SK-N-SH (cell line): ENCODE data around the gene SYNJ2BP. TPM values are rescaled to one million over a fixed set of nuclear protein-coding genes. Genes with fewer than 3 reads are reported as not detected.
"Not testable (repeated sequence)": the region's sequence is repeated elsewhere in the genome, so short reads cannot be mapped to it uniquely, and the experiment has no call there.

Source experiments
- CTCF ChIA-PET: fragments of 300-600, 350-600 bp; formaldehyde crosslinking; extraction: SDS; loops from one replicate; lab custom pipeline; 2021; lab: Yijun Ruan, JAX
- POLR2A ChIA-PET: fragments of 350-600 bp; sonication (Branson Sonifier 250); formaldehyde crosslinking; extraction: SDS; loops from one replicate; lab custom pipeline; 2020; ENCODE audit warnings: antibody characterized with exemption, inconsistent platforms; lab: Yijun Ruan, JAX
- DNase-seq: peaks from one replicate; pipeline ENCODE4 v3.0.0; 2012
- H2AFZ ChIP-seq: fragments of 200-600 bp; sonication (generic); 2 replicates; pipeline ENCODE4 v1.8.1; 2016; ENCODE audit warnings: antibody characterized with exemption, mild to moderate bottlenecking, low read depth
- H3F3A ChIP-seq: fragments of 200-600 bp; sonication (generic); replicated peaks from 2 replicates; pipeline ENCODE3; 2016; ENCODE audit warnings: antibody characterized with exemption, mild to moderate bottlenecking; ENCODE audit not compliant: insufficient read depth
- H3K27ac ChIP-seq, 2 experiments: fragments of 200-500 bp in 1 of 2; fragments of 200-600 bp in 1 of 2; sonication (Bioruptor generic) in 1 of 2; sonication (generic), shearing (Covaris generic) in 1 of 2; 2 replicates each; pipeline versions ENCODE4 v1.5.1 to v1.6.1; 2014 to 2016; ENCODE audit warnings: low read depth in 2 of 2, inconsistent platforms in 1 of 2, low read length in 1 of 2, mild to moderate bottlenecking in 1 of 2, mixed read lengths in 1 of 2
- H3K27me3 ChIP-seq: fragments of 200-600 bp; sonication (generic), shearing (Covaris generic); 2 replicates; pipeline ENCODE4 v1.6.1; 2016; ENCODE audit warnings: mixed run types; ENCODE audit not compliant: insufficient read depth
- H3K36me3 ChIP-seq, 2 experiments: fragments of 200-500 bp in 1 of 2; fragments of 200-600 bp in 1 of 2; sonication (Bioruptor generic) in 1 of 2; sonication (generic) in 1 of 2; replicated peaks in 1 of 2; 2 replicates each; pipeline versions ENCODE3 to v1.5.1; 2014 to 2016; ENCODE audit warnings: low read length in 1 of 2, mild to moderate bottlenecking in 1 of 2; ENCODE audit not compliant: insufficient read depth in 2 of 2, control insufficient read depth in 1 of 2
- H3K4me1 ChIP-seq, 2 experiments: fragments of 200-500 bp in 1 of 2; fragments of 200-600 bp in 1 of 2; sonication (Bioruptor generic) in 1 of 2; sonication (generic), shearing (Covaris generic) in 1 of 2; 2 replicates each; pipeline versions ENCODE4 v1.5.1 to v1.6.1; 2014 to 2016; ENCODE audit warnings: low read depth in 1 of 2, low read length in 1 of 2, mixed run types in 1 of 2; ENCODE audit not compliant: insufficient read depth in 2 of 2, control insufficient read depth in 1 of 2
- H3K4me2 ChIP-seq: fragments of 200-600 bp; sonication (generic), shearing (Covaris generic); 2 replicates; pipeline ENCODE4 v1.6.1; 2017; ENCODE audit warnings: mixed run types
- H3K4me3 ChIP-seq, 2 experiments: fragments of 200-500 bp in 1 of 2; fragments of 200-600 bp in 1 of 2; sonication (Bioruptor generic) in 1 of 2; sonication (generic), shearing (Covaris generic) in 1 of 2; 2 replicates each; pipeline versions ENCODE4 v1.5.1 to v1.8.1; 2014 to 2016; ENCODE audit warnings: low read depth in 2 of 2, inconsistent platforms in 1 of 2, low read length in 1 of 2, mild to moderate bottlenecking in 1 of 2, mixed read lengths in 1 of 2, moderate library complexity in 1 of 2
- H3K79me2 ChIP-seq: fragments of 200-600 bp; sonication (generic); 2 replicates; pipeline ENCODE4 v1.8.1; 2017; ENCODE audit warnings: mild to moderate bottlenecking; ENCODE audit not compliant: insufficient read depth
- H3K9ac ChIP-seq: fragments of 200-600 bp; sonication (generic); 2 replicates; pipeline ENCODE4 v1.6.1; 2017; ENCODE audit warnings: mixed run types
- H3K9me2 ChIP-seq: fragments of 200-600 bp; sonication (generic); 2 replicates; pipeline ENCODE4 v1.6.1; 2017; ENCODE audit warnings: mixed run types
- H3K9me3 ChIP-seq: fragments of 200-600 bp; sonication (generic); 2 replicates; pipeline ENCODE4 v1.6.1; 2017; ENCODE audit warnings: mixed run types, mild to moderate bottlenecking, moderate library complexity
- H4K20me1 ChIP-seq: fragments of 200-600 bp; sonication (generic); 2 replicates; pipeline ENCODE4 v1.6.1; 2017; ENCODE audit warnings: mild to moderate bottlenecking, mixed run types; ENCODE audit not compliant: insufficient read depth
- ELF1 ChIP-seq: IDR thresholded peaks from 2 replicates; pipeline ENCODE4 v1.4.0; 2012
- EP300 ChIP-seq, 2 experiments: IDR thresholded peaks; 2 replicates each; pipeline versions ENCODE4 v1.4.0 to v1.6.1; 2012; ENCODE audit warnings: borderline replicate concordance in 1 of 2, low read depth in 1 of 2, low read length in 1 of 2
- EZH2phosphoT487 ChIP-seq: fragments of 200-600 bp; sonication (generic); IDR thresholded peaks from 2 replicates; pipeline ENCODE4 v1.6.1; 2017; ENCODE audit warnings: low read depth, mixed run types, mild to moderate bottlenecking, antibody characterized with exemption, moderate library complexity, borderline replicate concordance
- FOXJ3 ChIP-seq: sonication (generic); formaldehyde crosslinking; IDR thresholded peaks from 2 replicates; pipeline ENCODE4 v1.5.1; 2020; ENCODE audit warnings: mild to moderate bottlenecking, missing genetic modification reagents
- FOXM1 ChIP-seq: IDR thresholded peaks from 2 replicates; pipeline ENCODE4 v1.4.0; 2012; ENCODE audit warnings: low read depth, mild to moderate bottlenecking
- GABPA ChIP-seq: IDR thresholded peaks from 2 replicates; pipeline ENCODE4 v1.4.0; 2012; ENCODE audit warnings: low read depth, mild to moderate bottlenecking
- JUND ChIP-seq: IDR thresholded peaks from 2 replicates; pipeline ENCODE4 v1.4.0; 2012
- MEF2A ChIP-seq: IDR thresholded peaks from 2 replicates; pipeline ENCODE4 v1.4.0; 2012; ENCODE audit warnings: low read depth, borderline replicate concordance
- MXI1 ChIP-seq: IDR thresholded peaks from 2 replicates; pipeline ENCODE4 v1.6.1; 2012; ENCODE audit warnings: mild to moderate bottlenecking, low read depth, low read length, improper control_type of control experiment
- POLR2AphosphoS5 ChIP-seq: IDR thresholded peaks from 2 replicates; pipeline ENCODE4 v1.6.1; 2012; ENCODE audit warnings: low read depth, low read length
- RFX5 ChIP-seq: IDR thresholded peaks from 2 replicates; pipeline ENCODE4 v1.6.1; 2012; ENCODE audit warnings: mild to moderate bottlenecking, improper control_type of control experiment, low read length
- SIN3A ChIP-seq: IDR thresholded peaks from 2 replicates; pipeline ENCODE4 v1.6.1; 2012; ENCODE audit warnings: low read depth, mild to moderate bottlenecking, low read length, moderate library complexity, borderline replicate concordance
- SMC3 ChIP-seq: IDR thresholded peaks from 2 replicates; pipeline ENCODE4 v1.6.1; 2012; ENCODE audit warnings: low read depth, low read length, improper control_type of control experiment
- TAF1 ChIP-seq: IDR thresholded peaks from 2 replicates; pipeline ENCODE4 v1.6.1; 2012; ENCODE audit warnings: low read depth, mild to moderate bottlenecking, low read length, moderate library complexity, borderline replicate concordance
- TEAD4 ChIP-seq: IDR thresholded peaks from 2 replicates; pipeline ENCODE4 v1.4.0; 2012; ENCODE audit warnings: mild to moderate bottlenecking, borderline replicate concordance; ENCODE audit not compliant: insufficient read depth
- YY1 ChIP-seq: IDR thresholded peaks from 2 replicates; pipeline ENCODE4 v1.4.0; 2012; ENCODE audit warnings: low read depth, mild to moderate bottlenecking
- WGBS: methylation state at CpG from one replicate; pipeline ENCODE4 v1.1.6; 2017; ENCODE audit warnings: low lambda C conversion rate; 5-methylcytosine and 5-hydroxymethylcytosine counted together
- polyA plus RNA-seq, 3 experiments: library from polyadenylated mRNA; depleted of rRNA; stranded (reverse); fragments of >200 nt; gene quantifications; 2 replicates each; pipeline ENCODE4 v1.2.3, GENCODE V29; 2012
- TF ChIP-seq, protein P1 (sequence below): IDR thresholded peaks from 2 replicates; pipeline ENCODE4 v1.4.0; 2012; ENCODE audit warnings: low read depth
- TF ChIP-seq, protein P2 (sequence below): fragments of 150-350 bp; IDR thresholded peaks from 2 replicates; pipeline ENCODE4 v1.6.1; 2016; ENCODE audit warnings: mild to moderate bottlenecking, low read depth, low read length

SYNJ2BP gene
- polyA plus RNA-seq, 1 of the 3 experiments (the other 2 are of a cell fraction): 12.4 TPM

DNA sequence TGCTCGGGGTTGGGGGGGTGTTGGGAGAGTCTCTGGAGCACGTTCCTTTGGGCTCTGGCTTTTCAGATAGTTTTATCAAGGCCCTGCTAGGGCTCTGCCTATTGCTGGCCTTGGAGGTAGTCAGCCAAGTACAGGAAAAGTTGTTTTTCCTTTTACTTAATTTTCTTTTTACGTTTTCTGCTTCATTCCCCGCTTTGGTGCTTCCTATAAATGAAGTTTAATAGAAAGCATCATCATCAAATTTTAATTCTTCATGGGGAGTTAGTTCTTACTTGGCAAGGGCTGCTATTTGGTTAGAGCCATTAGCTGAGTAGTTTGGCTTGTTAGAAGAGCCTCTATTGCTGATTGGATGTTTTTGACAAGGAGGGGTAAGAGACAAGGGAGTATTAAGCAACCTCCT lies 20.0 kb upstream of the SYNJ2BP start:
- Histone ChIP-seq H3F3A (no peaks in the 10 kb centered on the region), H2AFZ (no peak overlapping the region), H3K79me2 (no peaks in the 10 kb centered on the region), H3K27ac (no peak overlapping the region), H3K4me3 (no peak overlapping the region), H3K4me2 (no peak overlapping the region), H3K9ac (no peak overlapping the region), H3K27me3 (no peaks in the 10 kb centered on the region)
- POLR2A ChIA-PET: no interaction called here
- CTCF ChIA-PET: no interaction called here
- TF ChIP-seq MEF2A (no peak), EP300 (IDR thresholded peaks at IDR 0.05; ENCODE audit: borderline replicate concordance in 1 of 2, low read depth in 1 of 2, low read length in 1 of 2) (no peak), GABPA (no peak), SIN3A (no peak), FOXM1 (no peak), EZH2phosphoT487 (no peak), RFX5 (no peak), JUND (no peak), SMC3 (no peak), MXI1 (no peak), TEAD4 (no peak), FOXJ3 (CRISPR knock-in tag) (no peak), ELF1 (no peak), POLR2AphosphoS5 (no peak), TAF1 (no peak), YY1 (no peak)
- TF ChIP-seq, protein P1, sequence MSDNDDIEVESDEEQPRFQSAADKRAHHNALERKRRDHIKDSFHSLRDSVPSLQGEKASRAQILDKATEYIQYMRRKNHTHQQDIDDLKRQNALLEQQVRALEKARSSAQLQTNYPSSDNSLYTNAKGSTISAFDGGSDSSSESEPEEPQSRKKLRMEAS: no peak
- TF ChIP-seq, protein P2, sequence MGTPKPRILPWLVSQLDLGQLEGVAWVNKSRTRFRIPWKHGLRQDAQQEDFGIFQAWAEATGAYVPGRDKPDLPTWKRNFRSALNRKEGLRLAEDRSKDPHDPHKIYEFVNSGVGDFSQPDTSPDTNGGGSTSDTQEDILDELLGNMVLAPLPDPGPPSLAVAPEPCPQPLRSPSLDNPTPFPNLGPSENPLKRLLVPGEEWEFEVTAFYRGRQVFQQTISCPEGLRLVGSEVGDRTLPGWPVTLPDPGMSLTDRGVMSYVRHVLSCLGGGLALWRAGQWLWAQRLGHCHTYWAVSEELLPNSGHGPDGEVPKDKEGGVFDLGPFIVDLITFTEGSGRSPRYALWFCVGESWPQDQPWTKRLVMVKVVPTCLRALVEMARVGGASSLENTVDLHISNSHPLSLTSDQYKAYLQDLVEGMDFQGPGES: no peak
- TF ChIP-seq, all 33 proteins: peak for 0
- H3K4me1 ChIP-seq: no peaks in the 10 kb centered on the region
- H3K36me3 ChIP-seq: no peaks in the 10 kb centered on the region
- H4K20me1 ChIP-seq: no peaks in the 10 kb centered on the region
- H3K9me3 ChIP-seq: no peaks in the 10 kb centered on the region
- 2% methylated on average over 4 of the region's 4 CpGs for WGBS
- H3K9me2 ChIP-seq: no peaks in the 10 kb centered on the region
- DNase-seq: no peak

DNA sequence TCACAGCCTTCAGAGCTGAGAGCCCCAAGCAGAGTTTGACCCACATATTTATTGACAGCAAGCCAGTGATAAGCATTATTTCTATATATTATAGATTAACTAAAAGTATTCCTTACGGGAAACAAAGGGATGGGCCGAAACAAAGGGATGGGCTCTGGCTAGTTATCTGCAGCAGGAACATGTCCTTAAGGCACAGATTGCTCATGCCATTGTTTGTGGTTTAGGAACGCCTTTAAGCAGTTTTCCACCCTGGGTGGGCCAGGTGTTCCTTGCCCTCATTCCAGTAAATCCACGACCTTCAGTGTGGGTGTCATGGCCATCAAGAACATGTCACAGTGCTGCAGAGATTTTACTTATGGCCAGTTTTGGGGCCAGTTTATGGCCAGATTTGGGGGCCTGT lies 9.7 kb upstream of the SYNJ2BP start:
- CTCF ChIA-PET, H3K27me3 ChIP-seq, H3K9me2 ChIP-seq, H2AFZ ChIP-seq, POLR2A ChIA-PET, DNase-seq, H3K4me1 ChIP-seq, H4K20me1 ChIP-seq, H3K4me2 ChIP-seq, H3K9ac ChIP-seq, H3K27ac ChIP-seq, H3K36me3 ChIP-seq, H3K9me3 ChIP-seq, H3K79me2 ChIP-seq, H3K4me3 ChIP-seq: not testable (repeated sequence)
- WGBS: 16% methylated on average over 4 of the region's 4 CpGs
- H3F3A ChIP-seq: peaks cover 11% of the 10 kb centered on the region
